Measurements from ENCODE around the gene CCDC102B. TPM values are rescaled to one million over a fixed set of nuclear protein-coding genes. Genes with fewer than 3 reads are reported as not detected.
"Not testable (repeated sequence)": the region's sequence is repeated elsewhere in the genome, so short reads cannot be mapped to it uniquely, and the experiment has no call there.

Gene CCDC102B
- total RNA-seq, 1 experiment from 2014 or later: 1.3 TPM

GRCh38 chr18:68979737-68980136, 181.9 kb downstream of the CCDC102B start:
- no peak for DNase-seq (ENCODE audit: low spot score)

- DNase-seq (ENCODE audit: low spot score): no peak
These were observed 185.2 kb downstream of the CCDC102B start for GRCh38 chr18:68983126-68983525.

- DNase-seq (ENCODE audit: low spot score): no peak
These were observed 186.5 kb downstream of the CCDC102B start for GRCh38 chr18:68984342-68984741.

GRCh38 chr18:68985172-68985820, 187.4 kb downstream of the CCDC102B start:
- no peak for DNase-seq (ENCODE audit: low spot score)

- peak; percentile 0 for DNase-seq (ENCODE audit: low spot score)
These were observed 193.4 kb downstream of the CCDC102B start for GRCh38 chr18:68991286-68991685.

GRCh38 chr18:68992719-68993482, 195.0 kb downstream of the CCDC102B start:
- DNase-seq (ENCODE audit: low spot score): no peak

- no peak for DNase-seq (ENCODE audit: low spot score)
These were observed 197.8 kb downstream of the CCDC102B start for GRCh38 chr18:68995675-68996074.

- no peak for DNase-seq (ENCODE audit: low spot score)
These were observed 200.0 kb downstream of the CCDC102B start for GRCh38 chr18:68997845-68998244.

- DNase-seq (ENCODE audit: low spot score): no peak
These were observed 202.5 kb downstream of the CCDC102B start for GRCh38 chr18:69000366-69000765.

GRCh38 chr18:69002233-69002632, 204.4 kb downstream of the CCDC102B start:
- DNase-seq (ENCODE audit: low spot score): no peak

GRCh38 chr18:69006212-69006611, 208.3 kb downstream of the CCDC102B start:
- DNase-seq (ENCODE audit: low spot score): not testable (repeated sequence)

GRCh38 chr18:69008538-69008937, 210.7 kb downstream of the CCDC102B start:
- no peak for DNase-seq (ENCODE audit: low spot score)

- DNase-seq (ENCODE audit: low spot score): no peak
These were observed 223.4 kb downstream of the CCDC102B start for GRCh38 chr18:69021211-69021805.

GRCh38 chr18:69022426-69022825, 224.5 kb downstream of the CCDC102B start:
- DNase-seq (ENCODE audit: low spot score): no peak

GRCh38 chr18:69031571-69031970, 233.7 kb downstream of the CCDC102B start:
- no peak for DNase-seq (ENCODE audit: low spot score)

GRCh38 chr18:69032009-69032408, 234.1 kb downstream of the CCDC102B start:
- DNase-seq (ENCODE audit: low spot score): no peak

GRCh38 chr18:69035756-69036155, 237.9 kb downstream of the CCDC102B start:
- no peak for DNase-seq (ENCODE audit: low spot score)

- no peak for DNase-seq (ENCODE audit: low spot score)
These were observed 246.3 kb downstream of the CCDC102B start for GRCh38 chr18:69044215-69044614.

- DNase-seq (ENCODE audit: low spot score): no peak
These were observed 266.2 kb downstream of the CCDC102B start for GRCh38 chr18:69064063-69064462.

GRCh38 chr18:69067048-69067447, 269.2 kb downstream of the CCDC102B start:
- DNase-seq (ENCODE audit: low spot score): no peak

- DNase-seq (ENCODE audit: low spot score): no peak
These were observed 273.8 kb downstream of the CCDC102B start for GRCh38 chr18:69071680-69072079.

GRCh38 chr18:69081846-69082245, 284.0 kb downstream of the CCDC102B start:
- DNase-seq (ENCODE audit: low spot score): no peak

- DNase-seq (ENCODE audit: low spot score): no peak
These were observed 284.6 kb downstream of the CCDC102B start for GRCh38 chr18:69082499-69082898.

Measured in A172 (cell line).